HTR-8/SVneo (cell line): ENCODE measurements around the gene SLC5A1.

Experiments used
- DNase-seq: peaks from one replicate; pipeline ENCODE4 v3.0.0; 2011; ENCODE audit warnings: low spot score, mixed read lengths; ENCODE audit not compliant: insufficient read length
- FAIRE-seq: peaks from 2 replicates; lab custom pipeline; 2011; peaks lifted over from hg19 to GRCh38; lab: Jason Lieb, UNC

The SLC5A1 gene

DNA sequence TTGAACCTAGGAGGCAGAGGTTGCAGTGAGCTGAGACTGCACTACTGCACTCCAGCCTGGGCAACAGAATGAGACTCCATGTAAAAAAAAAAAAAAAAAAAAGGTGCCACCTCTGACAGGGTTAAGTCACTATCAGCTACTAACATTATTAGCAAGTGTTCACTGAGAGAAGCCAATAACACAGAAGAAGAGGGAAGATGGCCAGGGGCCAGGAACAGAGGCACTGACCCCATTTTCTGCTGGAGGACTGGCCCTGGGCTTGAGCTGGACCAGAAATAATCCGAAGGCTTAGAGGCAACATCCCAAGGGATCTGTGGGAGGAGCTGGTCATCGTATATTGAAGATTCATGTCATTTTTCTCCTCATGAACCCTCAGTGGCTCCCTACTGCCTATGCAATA is 5.0 kb downstream of the SLC5A1 start:
- FAIRE-seq (no peak), DNase-seq (no peak)

DNA sequence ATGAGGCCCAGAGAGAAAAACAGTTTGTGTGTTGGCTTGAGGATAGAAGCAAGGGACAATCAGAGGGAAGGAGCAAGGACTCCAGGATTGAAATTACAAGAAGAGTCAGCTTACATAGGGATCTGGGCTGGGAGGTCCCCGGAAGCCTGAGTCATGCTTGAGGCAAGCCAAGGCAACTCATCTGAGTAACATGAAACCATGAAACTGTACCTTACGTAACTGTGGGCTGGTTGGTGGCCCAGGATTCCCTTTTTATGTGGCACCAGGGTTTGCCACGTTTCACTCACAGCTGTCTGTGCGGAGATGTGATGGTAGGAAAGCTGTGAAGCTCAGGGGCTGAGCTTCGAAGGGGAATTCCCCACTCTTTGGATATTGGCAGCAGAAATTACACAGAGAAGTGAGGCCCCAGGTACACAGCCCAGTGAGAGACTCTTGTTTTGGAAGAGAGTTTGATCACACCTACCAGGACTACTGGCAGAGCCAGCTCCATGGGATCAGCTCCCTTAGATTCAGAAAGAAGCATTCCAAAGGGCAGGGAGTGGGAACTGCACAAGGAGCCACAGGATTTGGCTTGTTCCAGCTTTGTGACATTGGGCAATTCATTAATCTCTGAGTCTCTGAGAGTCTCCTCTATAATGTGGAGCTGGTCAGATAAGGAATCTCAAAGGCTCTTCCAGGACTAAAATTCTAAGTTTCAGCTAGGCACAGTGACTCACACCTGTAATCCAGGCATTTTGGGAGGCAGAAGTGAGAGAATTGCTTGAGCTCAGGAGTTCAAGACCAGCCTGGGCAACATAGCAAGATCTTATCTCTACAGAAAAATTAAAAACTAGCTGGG is 7.8 kb downstream of the SLC5A1 start:
- peak; percentile 72 for DNase-seq
- no peak for FAIRE-seq

DNA sequence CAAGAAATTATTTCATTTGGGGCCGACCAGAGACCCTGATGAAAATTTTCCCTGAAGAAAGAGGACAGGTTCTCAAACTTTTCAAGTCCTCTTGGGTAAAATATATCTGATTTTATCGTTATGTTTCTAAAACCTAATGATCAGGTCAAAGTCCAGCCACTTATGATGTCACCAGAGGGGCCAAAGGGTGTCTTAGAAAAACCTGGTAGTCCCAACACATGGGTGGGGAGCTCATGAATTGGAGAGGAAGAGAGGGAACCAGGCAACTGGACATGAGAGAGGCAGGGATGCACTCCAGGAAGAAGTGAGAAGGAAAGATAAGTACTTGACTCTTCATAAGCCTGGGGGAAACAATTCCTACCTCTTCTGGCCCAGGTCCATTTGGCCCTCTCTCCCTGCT is 9.2 kb downstream of the SLC5A1 start:
- DNase-seq, result no peak

DNA sequence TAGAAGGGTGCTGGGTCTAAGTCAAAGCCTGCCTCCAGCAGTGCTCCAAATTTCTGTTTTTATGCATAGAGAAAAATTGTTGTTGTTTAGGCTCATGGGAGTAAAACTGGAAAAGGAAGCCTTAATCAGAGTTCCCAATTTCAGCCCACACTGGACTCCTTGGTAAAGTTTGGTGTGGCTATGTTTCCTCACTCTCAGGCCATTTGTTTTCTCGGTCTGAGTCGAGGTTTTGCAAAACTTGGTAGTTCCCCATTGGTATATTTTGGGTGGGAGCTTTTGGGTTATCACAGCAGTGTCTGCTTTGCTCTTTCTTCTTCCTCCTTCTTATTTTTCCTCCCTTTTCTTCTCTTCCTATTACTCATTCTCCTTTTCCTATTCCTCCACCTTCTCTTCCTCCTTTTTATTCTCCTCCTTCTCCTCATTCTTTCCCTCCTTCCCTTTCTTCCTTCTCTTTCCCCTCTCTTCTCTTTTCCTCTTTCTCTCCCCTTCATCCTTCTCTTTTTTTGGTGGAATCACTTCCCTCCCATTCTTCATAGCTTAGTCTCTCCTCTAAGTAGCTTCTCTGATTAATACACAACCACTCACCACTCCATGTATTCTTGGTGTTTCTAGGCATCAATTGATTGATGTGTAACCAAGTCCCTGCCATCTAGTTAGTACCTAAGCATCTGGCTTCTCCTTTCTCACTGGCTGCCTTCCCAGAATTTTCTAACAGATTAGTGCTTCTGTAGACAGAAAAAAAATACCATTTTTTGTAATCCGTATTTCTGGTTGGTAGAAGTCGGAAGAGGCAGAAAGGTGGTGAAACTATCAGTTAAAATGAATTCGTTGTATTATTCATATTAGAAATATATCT is 10.1 kb downstream of the SLC5A1 start:
- no peak for DNase-seq
- no peak for FAIRE-seq

More for the DNA sequence above, 9.2 kb downstream of the SLC5A1 start:
- FAIRE-seq, result no peak

DNA sequence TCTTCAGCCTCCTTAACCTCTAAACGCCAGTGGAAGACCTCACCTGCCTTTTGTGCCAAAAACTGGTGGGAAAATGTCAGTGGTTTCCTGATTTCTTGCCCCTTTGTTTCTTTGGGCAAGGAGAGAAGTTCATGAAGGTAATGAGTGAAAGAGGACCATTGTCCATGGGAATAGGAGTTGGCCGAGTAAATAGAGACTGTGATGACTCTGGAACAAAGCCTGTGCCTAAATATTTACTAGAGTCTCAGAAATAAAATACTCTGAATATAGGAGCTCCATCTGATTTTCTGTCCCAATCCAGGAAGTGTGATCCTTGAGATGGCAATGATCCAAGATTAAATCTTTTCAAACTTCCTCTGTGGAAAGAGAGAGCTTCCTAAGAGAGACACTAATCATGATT is 12.0 kb downstream of the SLC5A1 start:
- DNase-seq (no peak), FAIRE-seq (no peak)

DNA sequence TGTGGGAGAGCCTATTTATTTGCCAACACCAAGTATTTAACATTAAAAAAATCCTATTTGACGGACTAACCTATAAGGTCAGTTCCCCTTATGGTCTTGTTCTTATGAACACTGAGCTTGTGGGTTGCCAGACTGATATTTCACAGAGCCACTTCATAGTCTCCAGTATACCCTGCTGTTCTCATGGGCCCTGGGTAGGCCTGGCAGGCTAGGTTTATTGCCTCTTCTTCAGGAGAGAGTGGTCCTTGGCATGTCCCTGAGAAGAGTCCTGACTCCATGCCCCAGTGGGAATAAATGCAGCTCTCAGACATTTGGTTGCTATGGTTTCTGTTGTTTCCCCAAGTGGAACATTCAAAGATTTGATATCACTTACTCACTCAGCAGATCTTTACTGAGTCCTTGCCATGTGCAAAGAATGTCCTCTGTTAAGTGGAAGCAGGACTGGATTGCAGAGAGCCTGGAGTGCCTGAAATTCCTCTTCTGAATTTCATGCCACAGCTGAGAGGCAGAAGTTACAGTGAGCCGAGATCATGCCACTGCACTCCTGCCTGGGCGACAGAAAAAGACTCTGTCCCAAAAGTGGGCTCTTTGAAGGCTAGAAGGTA is 15.7 kb downstream of the SLC5A1 start:
- FAIRE-seq, result no peak
- DNase-seq, result no peak

DNA sequence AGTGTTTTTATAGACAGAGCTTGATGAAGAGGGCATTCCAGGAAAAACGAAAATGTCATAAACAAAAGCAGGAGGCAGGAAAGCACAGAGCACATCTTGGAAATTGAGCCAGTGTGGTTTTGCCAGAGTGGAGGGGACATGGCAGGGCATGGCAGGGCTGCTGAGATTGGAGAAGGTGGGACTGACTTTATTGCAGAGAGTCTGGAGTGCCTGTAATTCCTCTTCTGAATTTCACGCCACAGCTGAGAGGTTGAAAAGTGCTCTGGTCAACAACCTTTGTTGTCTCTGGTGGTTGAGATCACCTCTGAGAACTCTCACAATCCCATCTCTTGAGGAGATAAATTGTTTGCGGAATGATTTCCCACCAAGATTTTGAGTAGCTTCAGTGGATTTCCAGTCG is 16.4 kb downstream of the SLC5A1 start:
- DNase-seq, result no peak
- FAIRE-seq, result no peak

DNA sequence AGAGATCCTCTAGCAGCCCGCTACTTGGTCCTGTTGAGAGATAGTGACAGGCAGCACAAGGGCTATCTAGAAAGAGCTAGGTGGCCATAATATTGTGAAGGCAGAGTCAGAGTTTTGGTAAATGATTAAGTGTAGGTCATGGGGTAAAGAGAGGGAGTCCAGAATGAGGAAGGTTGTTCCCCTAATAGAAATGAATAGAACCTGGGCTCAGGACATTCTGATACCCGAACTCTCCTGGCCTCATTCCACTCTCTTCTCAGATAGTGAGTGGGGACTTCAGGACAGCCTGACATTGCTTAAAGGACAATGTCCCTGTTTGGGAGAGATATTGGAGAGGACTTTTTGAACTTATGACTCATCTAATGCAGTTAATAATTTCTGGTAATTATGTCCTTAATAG is 20.6 kb downstream of the SLC5A1 start:
- DNase-seq (no peak), FAIRE-seq (no peak)

DNA sequence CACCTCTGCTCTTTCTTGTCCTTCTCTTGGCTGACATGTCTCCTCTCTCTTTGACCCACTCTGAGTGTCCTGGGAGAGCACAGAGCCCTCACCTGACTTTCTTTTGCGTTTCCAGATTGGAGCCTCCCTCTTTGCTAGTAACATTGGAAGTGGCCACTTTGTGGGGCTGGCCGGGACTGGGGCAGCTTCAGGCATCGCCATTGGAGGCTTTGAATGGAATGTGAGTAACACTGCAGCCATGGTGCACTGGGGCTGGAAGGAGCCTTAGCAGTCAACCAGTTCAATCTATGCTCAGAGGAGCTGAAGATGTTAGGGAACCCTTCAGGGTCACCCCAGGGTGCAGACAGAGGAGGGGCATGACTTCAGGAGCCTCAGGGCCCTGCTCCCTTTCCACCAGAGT is 23.8 kb downstream of the SLC5A1 start:
- FAIRE-seq, result no peak
- DNase-seq, result no peak

DNA sequence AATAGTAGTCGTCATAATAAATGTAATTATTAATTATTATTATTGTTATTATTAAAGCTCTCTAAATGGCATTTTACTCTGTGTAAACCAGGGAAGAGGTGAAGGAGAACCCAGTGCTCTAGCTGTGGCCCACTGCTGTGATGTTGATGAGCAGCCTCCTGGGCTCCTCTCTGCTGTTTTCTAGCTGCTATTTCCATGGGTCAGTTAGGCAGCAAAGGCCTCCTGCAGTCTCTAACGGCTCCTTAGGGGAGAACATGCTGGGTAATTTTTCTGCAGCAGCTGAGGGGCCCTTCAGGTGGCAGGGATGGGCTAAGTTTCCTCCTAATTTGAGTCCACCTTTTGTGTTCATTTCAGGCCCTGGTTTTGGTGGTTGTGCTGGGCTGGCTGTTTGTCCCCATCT is 24.6 kb downstream of the SLC5A1 start:
- DNase-seq (no peak), FAIRE-seq (no peak)

DNA sequence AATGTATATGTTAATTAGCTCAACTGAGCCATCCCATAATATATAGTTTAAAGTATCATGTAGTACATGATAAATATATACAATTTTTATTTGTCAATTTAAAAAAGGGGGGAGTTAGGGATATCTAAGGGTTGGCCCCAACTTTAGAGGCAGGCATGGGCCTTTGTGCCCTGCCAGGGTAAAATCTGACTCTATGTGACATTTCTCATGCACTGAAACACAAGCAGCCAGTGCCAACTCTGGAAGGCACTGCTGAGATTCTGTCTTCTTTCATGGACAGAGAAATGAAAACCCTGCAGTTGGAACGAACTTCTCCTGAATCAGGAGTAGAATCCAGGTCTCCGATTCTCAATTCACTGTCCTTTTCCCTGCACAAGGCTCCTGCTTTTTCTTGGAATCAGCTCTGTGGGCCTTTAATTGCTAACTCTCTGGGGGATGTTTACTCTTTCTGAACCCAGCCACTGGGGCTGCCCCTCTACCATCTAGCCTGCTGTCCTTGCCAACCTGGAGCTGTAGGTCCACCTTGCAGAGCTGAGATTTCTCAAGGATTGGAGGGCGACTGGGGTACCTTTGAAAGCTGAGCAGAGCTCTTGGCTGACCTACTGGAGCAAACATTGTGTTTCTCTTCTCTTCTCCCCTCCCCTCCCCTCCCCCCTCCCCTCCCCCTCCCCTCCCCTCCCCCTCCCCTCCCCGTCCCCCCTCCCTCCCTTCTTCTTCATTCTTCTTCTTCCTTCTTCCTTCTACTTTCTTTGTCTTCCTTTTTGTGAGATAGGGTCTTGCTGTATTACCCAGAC is 26.7 kb downstream of the SLC5A1 start:
- FAIRE-seq, result no peak
- DNase-seq, result no peak

DNA sequence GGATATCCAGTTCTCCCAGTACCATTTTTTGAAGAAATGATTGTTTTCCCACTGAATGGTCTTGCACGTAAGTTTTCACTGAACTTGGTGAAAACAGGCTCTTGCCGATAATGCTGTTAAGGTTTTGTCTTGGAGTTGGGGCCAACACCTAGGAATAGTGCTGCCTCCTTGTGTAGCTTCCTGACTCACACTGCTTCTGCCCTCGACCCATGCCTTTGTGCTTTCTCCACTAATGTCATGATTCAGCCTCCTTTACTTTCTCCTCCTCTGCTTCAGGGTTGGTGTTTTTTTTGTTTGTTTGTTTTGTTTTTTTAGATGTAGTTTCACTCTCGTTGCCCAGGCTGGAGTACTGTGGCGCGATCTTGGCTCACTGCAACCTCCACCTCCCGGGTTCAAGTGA is 30.2 kb downstream of the SLC5A1 start:
- FAIRE-seq, result no peak

DNA sequence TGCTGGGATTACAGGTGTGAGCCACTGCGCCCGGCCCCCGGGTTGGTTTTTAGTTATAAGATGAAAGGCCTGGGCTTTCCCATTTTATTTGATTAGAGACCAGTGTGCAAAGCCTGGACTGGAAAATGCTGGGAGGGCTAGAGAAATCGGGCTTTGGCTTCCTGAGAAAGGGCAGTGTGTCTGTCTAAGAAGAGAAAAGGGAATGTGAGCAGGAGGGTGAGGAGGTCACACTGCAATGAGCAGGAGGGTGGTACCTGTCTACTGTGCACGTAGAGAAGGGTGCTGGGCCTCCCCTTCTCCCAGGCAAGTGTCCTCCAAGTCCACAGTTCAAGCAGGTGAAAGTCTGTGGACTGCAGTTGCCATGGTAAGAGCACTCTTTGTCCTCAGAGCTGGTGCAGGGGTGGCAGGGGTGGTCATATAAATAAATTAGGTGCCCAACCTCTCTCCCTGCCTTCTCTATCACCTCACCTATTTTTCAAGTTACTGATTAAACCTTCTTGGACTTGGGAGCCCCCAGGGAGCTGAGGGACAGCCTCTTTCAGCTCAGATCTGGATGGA is 30.8 kb downstream of the SLC5A1 start:
- DNase-seq, result no peak
- FAIRE-seq, result no peak

More for the DNA sequence above, 30.2 kb downstream of the SLC5A1 start:
- no peak for DNase-seq

DNA sequence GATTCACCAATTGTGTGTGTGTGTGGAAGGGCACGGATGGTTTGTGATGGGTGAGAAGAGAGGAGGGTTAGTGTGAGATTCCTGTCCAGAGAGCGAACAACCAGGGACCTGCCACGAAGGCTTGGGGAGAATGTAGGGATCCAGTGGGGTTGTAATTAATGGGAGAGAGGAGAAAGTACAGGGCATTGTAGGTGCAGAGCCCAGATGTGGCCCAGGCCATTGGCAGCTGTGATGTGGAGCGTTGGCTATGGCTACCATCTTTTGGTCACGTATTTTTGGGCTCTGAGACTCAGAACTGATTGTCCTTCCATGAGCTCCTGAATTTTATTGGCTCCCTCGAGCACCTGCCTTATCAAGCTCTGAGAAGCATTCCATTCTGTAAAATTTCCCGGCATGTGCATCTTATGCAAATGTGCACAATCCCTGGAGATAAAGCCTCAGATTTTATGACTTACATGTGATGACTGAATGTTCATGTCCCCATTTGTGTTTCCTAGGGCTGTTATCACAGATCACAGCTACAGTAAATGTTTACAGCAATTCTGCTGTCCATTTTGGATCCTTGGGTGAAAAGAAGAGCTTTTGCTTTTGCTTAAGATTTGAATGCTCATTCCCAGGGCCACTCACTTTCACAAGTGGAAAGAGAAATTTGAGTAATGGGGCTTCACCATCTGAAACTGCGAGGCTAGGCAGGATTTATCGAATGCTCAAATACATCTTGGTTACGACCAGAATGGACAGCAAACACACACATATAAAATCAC is 33.1 kb downstream of the SLC5A1 start:
- no peak for FAIRE-seq
- DNase-seq, result no peak

DNA sequence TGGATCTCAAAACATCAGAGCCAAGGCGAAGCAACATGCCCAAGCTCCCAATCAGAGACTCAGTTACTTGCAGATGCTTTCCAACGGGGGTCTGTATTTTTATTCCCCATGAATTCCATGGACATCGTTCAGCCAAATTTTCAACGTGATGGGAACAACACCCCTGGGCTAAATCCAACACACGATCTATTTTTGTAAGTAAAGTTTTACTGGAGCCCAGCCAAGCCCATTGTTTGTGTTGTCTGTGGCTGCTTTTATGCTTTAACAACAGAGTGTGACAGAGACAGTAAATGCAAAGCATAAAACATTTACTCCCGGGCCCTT is 33.7 kb downstream of the SLC5A1 start:
- DNase-seq, result no peak
- FAIRE-seq, result no peak

DNA sequence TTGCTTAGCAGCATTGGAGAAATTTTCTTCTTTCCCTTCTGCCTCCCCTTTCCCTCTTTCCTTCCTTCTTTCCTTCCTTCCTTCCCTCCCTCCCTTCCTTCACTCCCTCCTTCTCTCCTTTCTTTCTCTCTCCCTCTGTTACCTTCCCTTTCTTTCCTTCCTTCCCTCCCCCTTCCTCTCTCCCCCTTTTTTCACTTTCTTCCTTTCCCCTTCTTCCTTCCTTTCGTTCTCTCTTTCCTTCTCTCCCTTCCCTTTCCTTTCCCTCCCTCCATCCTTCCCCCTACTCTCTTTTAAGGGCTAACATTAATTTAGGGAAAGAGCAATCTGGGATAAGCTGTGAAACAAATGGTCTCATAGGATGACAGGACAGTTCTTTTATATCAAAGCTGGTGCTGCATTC is 34.1 kb downstream of the SLC5A1 start:
- FAIRE-seq, result no peak
- no peak for DNase-seq

DNA sequence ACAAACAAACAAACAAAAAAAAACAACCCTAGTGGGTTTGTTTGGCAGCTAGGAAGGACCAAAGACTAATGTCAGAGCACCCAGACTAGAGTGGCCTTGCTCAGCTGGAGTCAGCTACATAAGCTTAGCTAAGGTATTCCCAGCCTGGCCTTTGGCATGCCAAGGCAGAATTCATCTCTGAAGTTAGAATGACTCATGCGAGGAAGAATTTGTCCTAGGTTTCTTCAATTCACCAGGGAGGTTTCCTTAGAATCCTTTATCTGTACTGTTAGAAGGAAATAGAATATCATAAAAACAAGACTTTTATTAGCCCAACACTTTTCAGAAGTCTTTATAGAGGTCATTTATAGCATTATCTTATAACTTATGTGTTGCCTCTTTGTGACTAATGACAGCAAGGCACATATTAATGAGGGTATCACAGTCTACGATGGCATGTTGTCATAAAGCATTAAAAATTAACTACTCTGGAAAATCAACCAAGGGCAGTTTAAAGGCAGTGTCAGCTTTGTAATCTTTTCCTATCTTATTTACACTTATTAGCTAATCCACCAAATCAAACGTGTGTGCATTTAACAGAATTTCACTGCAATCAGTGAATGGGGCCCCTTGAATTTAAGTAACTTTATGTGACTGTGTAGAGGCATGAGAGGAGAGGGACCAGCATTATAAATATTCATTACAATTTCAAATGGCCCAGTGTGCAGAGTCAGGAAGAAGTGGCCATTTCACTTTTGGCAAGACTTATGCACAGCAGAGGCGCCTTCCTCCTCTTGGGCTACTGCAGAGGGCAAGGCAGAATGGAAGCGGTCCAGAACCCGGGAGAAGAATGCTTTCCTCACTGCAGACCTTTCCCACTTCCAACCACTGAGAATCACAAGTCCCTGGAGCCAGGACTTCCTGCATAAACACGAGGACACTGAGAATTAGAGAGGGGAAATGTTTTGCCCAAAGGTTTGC is 36.3 kb downstream of the SLC5A1 start:
- FAIRE-seq, result no peak
- DNase-seq, result peak; percentile 57

DNA sequence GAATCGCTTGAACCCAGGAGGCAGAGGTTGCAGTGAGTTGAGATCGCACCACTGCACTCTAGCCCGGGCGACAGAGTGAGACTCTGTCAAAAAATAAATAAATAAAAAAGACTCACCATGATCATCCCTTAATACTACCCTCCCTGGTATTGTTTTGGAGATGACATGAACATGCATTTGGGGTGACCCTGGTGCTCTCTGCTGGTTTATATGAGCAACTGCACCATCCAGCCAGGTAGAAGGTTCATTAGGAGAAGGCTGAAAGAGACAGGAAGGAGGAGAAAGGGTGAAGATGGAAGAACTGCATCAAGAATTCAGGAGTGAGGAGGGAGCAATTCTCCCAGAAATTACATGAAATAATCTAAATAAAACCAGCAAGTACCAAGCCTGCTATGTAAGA is 37.8 kb downstream of the SLC5A1 start:
- FAIRE-seq (no peak), DNase-seq (peak; percentile 22)
